Body of pancreas (tissue), 4 donors: ENCODE measurements around the gene LIPC. TPM values are rescaled to one million over a fixed set of nuclear protein-coding genes. Genes with fewer than 3 reads are reported as not detected.

Experiments
- ATAC-seq: fragments of 150-250 bp; one replicate; pipeline ENCODE4 v1.9.1; 2016
- DNase-seq, 4 donors: peaks; one replicate each; pipeline ENCODE4 v3.0.0-alpha.2; 2019
- H3K27ac ChIP-seq, 4 donors: fragments of 200-600 bp; sonication (generic); 1 replicate in 3 of 4; 2 replicates in 1 of 4; pipeline versions ENCODE4 v1.5.1 to v1.6.1; 2016 to 2019; ENCODE audit warnings: mild to moderate bottlenecking in 1 of 4, mixed read lengths in 1 of 4, moderate library complexity in 1 of 4
- H3K27me3 ChIP-seq, 2 donors: fragments of 200-600 bp; sonication (generic); one replicate each; pipeline ENCODE4 v1.6.0; 2016; ENCODE audit warnings: mild to moderate bottlenecking in 1 of 2
- H3K36me3 ChIP-seq, 2 donors: fragments of 200-600 bp; sonication (generic); replicated peaks in 1 of 2; 2 replicates each; pipeline ENCODE4 v1.5.1; 2016; ENCODE audit warnings: low read depth in 2 of 2; ENCODE audit not compliant: insufficient read depth in 1 of 2
- H3K4me1 ChIP-seq: fragments of 200-600 bp; sonication (generic); one replicate; pipeline ENCODE4 v1.6.0; 2016
- H3K4me3 ChIP-seq, 2 donors: fragments of 200-600 bp; sonication (generic); 1 replicate in 1 of 2; 2 replicates in 1 of 2; pipeline ENCODE4 v1.5.1; 2016 to 2019
- H3K9me3 ChIP-seq, 3 donors: fragments of 200-600 bp; sonication (generic); 1 replicate in 2 of 3; 2 replicates in 1 of 3; pipeline ENCODE4 v1.5.1; 2016
- CTCF ChIP-seq, 7 experiments: fragments of 450-650 bp in 4 of 7; fragments of 200-600 bp in 3 of 7; sonication (generic) in 3 of 7; IDR thresholded peaks; one replicate each; pipeline ENCODE4 v1.5.1; 2016 to 2019; ENCODE audit warnings: antibody characterized with exemption in 7 of 7
- POLR2A ChIP-seq, 3 donors: fragments of 450-650 bp; IDR thresholded peaks; one replicate each; pipeline ENCODE4 v1.6.1; 2016; ENCODE audit warnings: antibody characterized with exemption in 3 of 3, mild to moderate bottlenecking in 2 of 3
- WGBS, 2 donors: methylation state at CpG; one replicate each; pipeline ENCODE4 v1.1.5; 2017; 5-methylcytosine and 5-hydroxymethylcytosine counted together
- intact Hi-C: fragments of 100-400 bp; cut with DNase I; formaldehyde crosslinking; loops from one replicate; pipeline ENCODE4 v1.15.1; 2023
- total RNA-seq, 2 donors: library from RNA; depleted of rRNA; stranded (reverse); fragments of >200 nt; gene quantifications; one replicate each; pipeline ENCODE4 v1.1.0, GENCODE V29; 2016

Gene LIPC
- total RNA-seq, 2 donors from 2014 or later, result 1.6 to 2.3 TPM

GRCh38 chr15:58441376-58442070 is 9.7 kb downstream of the LIPC start:
- DNase-seq (no peak), ATAC-seq (no peak)
- Histone ChIP-seq H3K36me3 (no peaks in the 10 kb centered on the region), H3K9me3 (no peaks in the 10 kb centered on the region), H3K4me3 (no peak overlapping the region), H3K27ac (peak overlapping the region; percentile 66 to 86 (median 82)), H3K4me1 (peaks cover 34% of the 10 kb centered on the region), H3K27me3 (no peaks in the 10 kb centered on the region)
- intact Hi-C loops, result no loop called here
- WGBS, 2 donors, result 87 to 88% methylated on average over 9 of the region's 9 CpGs
- TF ChIP-seq POLR2A (IDR thresholded peaks at IDR 0.05), result no peak
- no peak for TF ChIP-seq CTCF (IDR thresholded peaks at IDR 0.05)

GRCh38 chr15:58442122-58442521 is 10.3 kb downstream of the LIPC start:
- no peaks in the 10 kb centered on the region for H3K36me3 ChIP-seq
- H3K4me1 ChIP-seq, result peaks cover 34% of the 10 kb centered on the region
- DNase-seq (no peak), ATAC-seq (no peak)
- peak overlapping the region in 3 of 4 donors; percentile 71 to 85 (median 79) for H3K27ac ChIP-seq
- H3K27me3 ChIP-seq, result no peaks in the 10 kb centered on the region
- WGBS, 2 donors, result 44 to 53% methylated on average over 4 of the region's 4 CpGs
- no peak overlapping the region for H3K4me3 ChIP-seq
- TF ChIP-seq CTCF (IDR thresholded peaks at IDR 0.05), result no peak
- no peak for TF ChIP-seq POLR2A (IDR thresholded peaks at IDR 0.05)
- intact Hi-C loops, result no loop called here
- no peaks in the 10 kb centered on the region for H3K9me3 ChIP-seq

- Histone ChIP-seq H3K4me3 (no peak overlapping the region), H3K4me1 (peaks cover 34% of the 10 kb centered on the region), H3K27ac (peak overlapping the region in 3 of 4 donors; percentile 6 to 85 (median 71)), H3K36me3 (no peaks in the 10 kb centered on the region), H3K9me3 (no peaks in the 10 kb centered on the region), H3K27me3 (no peaks in the 10 kb centered on the region)
- intact Hi-C loops, result no loop called here
- ATAC-seq (no peak), DNase-seq (no peak)
- 92 to 98% methylated on average over 4 of the region's 4 CpGs for WGBS, 2 donors
- TF ChIP-seq CTCF (IDR thresholded peaks at IDR 0.05) (no peak), POLR2A (IDR thresholded peaks at IDR 0.05) (no peak)
Observed at GRCh38 chr15:58443308-58443707, 11.5 kb downstream of the LIPC start.

- Histone ChIP-seq H3K27ac (peak overlapping the region in 2 of 4 donors; percentile 52 to 85), H3K4me3 (no peak overlapping the region), H3K9me3 (no peaks in the 10 kb centered on the region), H3K36me3 (no peaks in the 10 kb centered on the region), H3K4me1 (peaks cover 34% of the 10 kb centered on the region), H3K27me3 (no peaks in the 10 kb centered on the region)
- ATAC-seq (no peak), DNase-seq (peak in 1 of 4 donors; percentile 26)
- WGBS, 2 donors, result 66 to 76% methylated on average over 5 to 7 of the region's 7 CpGs
- TF ChIP-seq CTCF (IDR thresholded peaks at IDR 0.05) (no peak), POLR2A (IDR thresholded peaks at IDR 0.05) (no peak)
- intact Hi-C loops, result no loop called here
Observed at GRCh38 chr15:58444056-58444455, 12.3 kb downstream of the LIPC start.
